Peyer's patch (tissue), 4 donors: Measurements from ENCODE around the gene HUS1. TPM values are rescaled to one million over a fixed set of nuclear protein-coding genes. Genes with fewer than 3 reads are reported as not detected.

Experiments
- DNase-seq, 3 donors: peaks; one replicate each; pipeline ENCODE4 v3.0.0-alpha.2; 2017 to 2019
- H3K27ac ChIP-seq, 4 donors: fragments of 200-600 bp; sonication (generic); one replicate each; pipeline ENCODE4 v1.5.1; 2016 to 2019
- H3K27me3 ChIP-seq, 2 donors: fragments of 200-600 bp; sonication (generic); one replicate each; pipeline ENCODE4 v1.5.1; 2019
- H3K36me3 ChIP-seq, 3 donors: fragments of 200-600 bp; sonication (generic); one replicate each; pipeline ENCODE4 v1.5.1; 2016 to 2019
- H3K4me1 ChIP-seq, 4 donors: fragments of 200-600 bp; sonication (generic); one replicate each; pipeline ENCODE4 v1.5.1; 2016 to 2019
- H3K4me3 ChIP-seq, 4 donors: fragments of 200-600 bp; sonication (generic); 1 replicate in 3 of 4; 2 replicates in 1 of 4; pipeline ENCODE4 v1.5.1; 2016 to 2019; ENCODE audit warnings: mild to moderate bottlenecking in 1 of 4
- H3K9me3 ChIP-seq, 4 donors: fragments of 200-600 bp; sonication (generic); one replicate each; pipeline ENCODE4 v1.5.1; 2016 to 2019; ENCODE audit warnings: mild to moderate bottlenecking in 1 of 4
- POLR2A ChIP-seq, 2 donors: fragments of 450-650 bp; IDR thresholded peaks; one replicate each; pipeline ENCODE4 v1.5.1; 2017; ENCODE audit warnings: antibody characterized with exemption in 2 of 2, mild to moderate bottlenecking in 2 of 2, moderate library complexity in 2 of 2
- total RNA-seq, 4 donors: library from RNA; depleted of rRNA; stranded (reverse); fragments of >200 nt; gene quantifications; one replicate each; pipeline ENCODE4 v1.1.0, GENCODE V29; 2016
- TF ChIP-seq, protein P1 (sequence below), 6 experiments: fragments of 450-650 bp in 4 of 6; fragments of 200-600 bp in 2 of 6; sonication (generic) in 1 of 6; IDR thresholded peaks; one replicate each; pipeline ENCODE4 v1.5.1; 2017 to 2019; ENCODE audit warnings: antibody characterized with exemption in 6 of 6, mild to moderate bottlenecking in 3 of 6, moderate library complexity in 1 of 6

HUS1 gene
- total RNA-seq, 4 donors from 2014 or later = 33.6 to 63.4 (median 53.4) TPM

DNA sequence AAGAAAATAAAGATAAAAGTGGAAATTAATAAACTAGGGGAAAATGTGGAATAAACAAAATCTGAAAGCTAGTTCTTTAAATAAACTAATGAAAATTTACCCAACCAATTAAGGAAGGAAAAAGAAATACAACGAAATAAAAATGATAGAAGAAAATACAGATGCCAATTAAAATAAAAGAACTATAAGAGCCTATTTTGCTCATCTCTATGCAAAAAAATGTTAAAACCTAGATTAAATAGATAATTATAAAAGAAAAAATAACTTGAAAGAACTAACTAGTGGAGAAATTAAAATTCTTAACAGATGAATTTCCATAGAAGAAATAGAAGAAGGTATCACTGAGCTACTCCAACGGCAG lies 63.8 kb downstream of the HUS1 start:
- Histone ChIP-seq H3K9me3 (no peaks in the 10 kb centered on the region), H3K36me3 (no peaks in the 10 kb centered on the region), H3K27ac (no peak overlapping the region), H3K4me1 (no peaks in the 10 kb centered on the region), H3K4me3 (no peak overlapping the region), H3K27me3 (no peaks in the 10 kb centered on the region)
- DNase-seq = no peak
- no peak for TF ChIP-seq POLR2A (IDR thresholded peaks at IDR 0.05)
- TF ChIP-seq, protein P1, sequence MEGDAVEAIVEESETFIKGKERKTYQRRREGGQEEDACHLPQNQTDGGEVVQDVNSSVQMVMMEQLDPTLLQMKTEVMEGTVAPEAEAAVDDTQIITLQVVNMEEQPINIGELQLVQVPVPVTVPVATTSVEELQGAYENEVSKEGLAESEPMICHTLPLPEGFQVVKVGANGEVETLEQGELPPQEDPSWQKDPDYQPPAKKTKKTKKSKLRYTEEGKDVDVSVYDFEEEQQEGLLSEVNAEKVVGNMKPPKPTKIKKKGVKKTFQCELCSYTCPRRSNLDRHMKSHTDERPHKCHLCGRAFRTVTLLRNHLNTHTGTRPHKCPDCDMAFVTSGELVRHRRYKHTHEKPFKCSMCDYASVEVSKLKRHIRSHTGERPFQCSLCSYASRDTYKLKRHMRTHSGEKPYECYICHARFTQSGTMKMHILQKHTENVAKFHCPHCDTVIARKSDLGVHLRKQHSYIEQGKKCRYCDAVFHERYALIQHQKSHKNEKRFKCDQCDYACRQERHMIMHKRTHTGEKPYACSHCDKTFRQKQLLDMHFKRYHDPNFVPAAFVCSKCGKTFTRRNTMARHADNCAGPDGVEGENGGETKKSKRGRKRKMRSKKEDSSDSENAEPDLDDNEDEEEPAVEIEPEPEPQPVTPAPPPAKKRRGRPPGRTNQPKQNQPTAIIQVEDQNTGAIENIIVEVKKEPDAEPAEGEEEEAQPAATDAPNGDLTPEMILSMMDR (IDR thresholded peaks at IDR 0.05) = no peak

GRCh38 chr7:47914717-47915615 lies 64.4 kb downstream of the HUS1 start:
- Histone ChIP-seq H3K27ac (no peak overlapping the region), H3K9me3 (no peaks in the 10 kb centered on the region), H3K4me3 (no peak overlapping the region), H3K36me3 (no peaks in the 10 kb centered on the region), H3K27me3 (no peaks in the 10 kb centered on the region), H3K4me1 (no peaks in the 10 kb centered on the region)
- no peak for TF ChIP-seq POLR2A (IDR thresholded peaks at IDR 0.05)
- TF ChIP-seq, protein P1 (IDR thresholded peaks at IDR 0.05) = no peak
- DNase-seq = no peak

Other genes with a start within 250 kb of the HUS1 start
- under 1 TPM; 0.18 to 0.83 (median 0.44) TPM for gene PKD1L1, start 31.1 kb downstream of the HUS1 start, total RNA-seq
- gene SUN3, start 49.5 kb upstream of the HUS1 start, total RNA-seq = not detected
- not detected for gene C7orf57, start 55.9 kb upstream of the HUS1 start, total RNA-seq
- 10 to 100 TPM; 15.4 to 24.0 (median 16.4) TPM for gene UPP1, start 109.7 kb upstream of the HUS1 start, total RNA-seq
- 1 to 10 TPM in 2 of 4 donors, under 1 TPM in 2; 0.53 to 2.7 (median 1.7) TPM for gene ABCA13, start 191.8 kb upstream of the HUS1 start, total RNA-seq